Nephron (organoid): ENCODE data around the gene EPB41L4B.

Experiments used
- H3K27ac Mint-ChIP-seq, 3 experiments: 2 replicates each; pipeline ENCODE4 v1.8.0; 2020; ENCODE audit warnings: mixed read lengths in 3 of 3, mild to moderate bottlenecking in 2 of 3, moderate library complexity in 1 of 3
- H3K27me3 Mint-ChIP-seq: 2 replicates; pipeline ENCODE4 v1.8.0; 2021; ENCODE audit warnings: low read depth, mild to moderate bottlenecking, moderate library complexity, mixed read lengths
- H3K36me3 Mint-ChIP-seq: 2 replicates; pipeline ENCODE4 v1.8.0; 2020; ENCODE audit warnings: low read depth, mixed read lengths
- H3K4me1 Mint-ChIP-seq: 2 replicates; pipeline ENCODE4 v1.8.0; 2020; ENCODE audit warnings: mixed read lengths
- H3K4me3 Mint-ChIP-seq, 3 experiments: 2 replicates each; pipeline ENCODE4 v1.8.0; 2020; ENCODE audit warnings: mild to moderate bottlenecking in 3 of 3, mixed read lengths in 3 of 3, moderate library complexity in 2 of 3
- H3K9me3 Mint-ChIP-seq: 2 replicates; pipeline ENCODE4 v1.8.0; 2020; ENCODE audit warnings: mixed read lengths
- CTCF ChIP-seq, 3 experiments: fragments of 200-600 bp; sonication (generic); IDR thresholded peaks; one replicate each; pipeline ENCODE4 v1.5.0; 2021; ENCODE audit warnings: antibody characterized with exemption in 3 of 3; ENCODE audit not compliant: unreplicated experiment in 3 of 3

EPB41L4B gene

GRCh38 chr9:109203761-109204360 is 117.0 kb downstream of the EPB41L4B start:
- TF ChIP-seq CTCF (IDR thresholded peaks at IDR 0.05; ENCODE audit: unreplicated experiment in 3 of 3): no peak
- H3K27me3 Mint-ChIP-seq: peaks cover 16% of the 10 kb centered on the region
- no peaks in the 10 kb centered on the region for H3K4me1 Mint-ChIP-seq
- H3K27ac Mint-ChIP-seq: no peak overlapping the region
- H3K36me3 Mint-ChIP-seq: no peaks in the 10 kb centered on the region
- no peaks in the 10 kb centered on the region for H3K9me3 Mint-ChIP-seq
- no peak overlapping the region for H3K4me3 Mint-ChIP-seq

GRCh38 chr9:109199676-109200075 is 121.2 kb downstream of the EPB41L4B start:
- H3K9me3 Mint-ChIP-seq: no peaks in the 10 kb centered on the region
- H3K27me3 Mint-ChIP-seq: peaks cover 9% of the 10 kb centered on the region
- no peak for TF ChIP-seq CTCF (IDR thresholded peaks at IDR 0.05; ENCODE audit: unreplicated experiment in 3 of 3)
- no peaks in the 10 kb centered on the region for H3K36me3 Mint-ChIP-seq
- H3K4me3 Mint-ChIP-seq: no peak overlapping the region
- H3K4me1 Mint-ChIP-seq: no peaks in the 10 kb centered on the region
- no peak overlapping the region for H3K27ac Mint-ChIP-seq

- TF ChIP-seq CTCF (IDR thresholded peaks at IDR 0.05; ENCODE audit: unreplicated experiment in 3 of 3): no peak
- no peak overlapping the region for H3K27ac Mint-ChIP-seq
- no peaks in the 10 kb centered on the region for H3K4me1 Mint-ChIP-seq
- no peaks in the 10 kb centered on the region for H3K9me3 Mint-ChIP-seq
- no peaks in the 10 kb centered on the region for H3K36me3 Mint-ChIP-seq
- no peak overlapping the region for H3K4me3 Mint-ChIP-seq
- peaks cover 9% of the 10 kb centered on the region for H3K27me3 Mint-ChIP-seq
Observed at GRCh38 chr9:109198736-109199382, 122.0 kb downstream of the EPB41L4B start.

DNA sequence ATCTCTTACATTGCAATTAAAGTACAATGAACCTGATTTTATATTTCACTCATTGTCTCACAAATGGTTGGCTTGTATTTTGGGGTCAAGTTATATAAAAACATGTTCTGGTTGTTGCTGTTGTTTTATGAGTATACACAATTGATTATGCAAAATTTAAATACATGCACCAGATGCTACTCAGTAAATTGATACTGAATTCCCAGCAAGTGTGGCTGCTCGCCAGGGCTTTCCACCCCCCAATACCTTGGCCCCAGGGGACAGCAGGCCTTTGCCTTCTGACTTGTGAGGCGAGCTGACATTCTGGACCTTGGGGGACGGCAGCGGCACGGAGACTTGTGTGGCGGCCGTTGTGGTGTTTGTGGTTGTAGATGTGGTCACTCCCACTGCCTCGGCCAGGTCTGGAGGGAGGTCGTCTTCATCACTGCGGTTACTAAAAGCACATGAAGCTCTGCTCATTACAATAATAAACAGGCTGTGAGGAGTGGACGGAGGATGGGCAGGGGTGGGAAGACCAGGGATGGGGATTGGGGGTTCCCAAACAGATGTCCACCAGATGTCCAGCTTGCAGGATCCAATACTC is 126.8 kb downstream of the EPB41L4B start:
- no peak for TF ChIP-seq CTCF (IDR thresholded peaks at IDR 0.05; ENCODE audit: unreplicated experiment in 3 of 3)
- no peaks in the 10 kb centered on the region for H3K4me1 Mint-ChIP-seq
- no peaks in the 10 kb centered on the region for H3K9me3 Mint-ChIP-seq
- no peak overlapping the region for H3K27ac Mint-ChIP-seq
- H3K36me3 Mint-ChIP-seq: no peaks in the 10 kb centered on the region
- H3K27me3 Mint-ChIP-seq: peaks cover 10% of the 10 kb centered on the region
- no peak overlapping the region for H3K4me3 Mint-ChIP-seq

DNA sequence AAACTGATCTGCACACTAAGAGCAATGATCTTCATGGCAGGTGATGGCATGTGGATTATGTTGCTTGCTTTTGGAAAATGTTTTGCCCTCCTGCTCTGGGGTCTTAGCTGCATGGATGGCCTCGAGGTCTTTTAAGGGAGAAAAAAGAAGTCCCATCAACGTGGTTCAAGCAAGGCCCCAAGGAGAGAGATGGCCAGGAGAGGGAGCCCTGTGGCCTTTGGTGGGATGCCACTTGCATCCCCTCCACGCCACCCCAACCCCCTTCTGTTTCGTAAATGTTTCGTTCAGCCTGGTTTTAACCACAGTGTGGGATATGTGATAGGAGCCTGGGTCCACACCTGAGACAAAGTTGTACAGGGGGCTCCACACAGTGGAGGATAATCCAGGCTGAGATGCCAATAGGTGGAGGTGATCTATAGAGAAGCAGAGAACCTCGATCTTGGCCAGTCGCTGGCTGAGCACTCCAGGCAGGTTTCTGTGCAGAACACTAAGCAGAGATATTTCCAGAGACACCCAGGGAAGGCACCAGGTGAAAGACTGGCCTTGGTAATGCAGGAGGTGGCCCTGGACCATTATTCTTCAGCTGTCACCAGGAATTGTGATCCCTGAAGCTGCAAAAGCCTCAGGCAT is 128.0 kb downstream of the EPB41L4B start:
- Mint-ChIP-seq H3K27me3 (peaks cover 8% of the 10 kb centered on the region), H3K4me3 (no peak overlapping the region), H3K9me3 (no peaks in the 10 kb centered on the region), H3K4me1 (no peaks in the 10 kb centered on the region), H3K36me3 (no peaks in the 10 kb centered on the region), H3K27ac (no peak overlapping the region)
- peak in 1 of 3 experiments; percentile 9 for TF ChIP-seq CTCF (IDR thresholded peaks at IDR 0.05; ENCODE audit: unreplicated experiment in 3 of 3)
